ENCODE measurements around the gene METRNL.
"Not testable (repeated sequence)": the region's sequence is repeated elsewhere in the genome, so short reads cannot be mapped to it uniquely, and the experiment has no call there.

DNA sequence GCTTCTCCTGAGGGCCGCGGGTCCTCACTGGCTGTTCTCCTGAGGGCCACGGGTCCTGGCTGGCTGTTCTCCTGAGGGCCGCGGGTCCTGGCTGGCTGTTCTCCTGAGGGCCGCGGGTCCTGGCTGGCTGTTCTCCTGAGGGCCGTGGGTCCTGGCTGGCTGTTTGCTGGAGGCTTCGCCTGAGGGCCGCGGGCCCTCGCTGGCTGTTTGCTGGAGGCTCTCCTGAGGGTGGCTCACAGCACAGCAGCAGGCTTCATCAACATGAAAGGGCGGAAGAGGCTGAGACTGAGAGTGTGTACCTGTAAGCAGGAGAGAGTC, 60.8 kb downstream of the METRNL start:
- TF ChIP-seq, protein P1, sequence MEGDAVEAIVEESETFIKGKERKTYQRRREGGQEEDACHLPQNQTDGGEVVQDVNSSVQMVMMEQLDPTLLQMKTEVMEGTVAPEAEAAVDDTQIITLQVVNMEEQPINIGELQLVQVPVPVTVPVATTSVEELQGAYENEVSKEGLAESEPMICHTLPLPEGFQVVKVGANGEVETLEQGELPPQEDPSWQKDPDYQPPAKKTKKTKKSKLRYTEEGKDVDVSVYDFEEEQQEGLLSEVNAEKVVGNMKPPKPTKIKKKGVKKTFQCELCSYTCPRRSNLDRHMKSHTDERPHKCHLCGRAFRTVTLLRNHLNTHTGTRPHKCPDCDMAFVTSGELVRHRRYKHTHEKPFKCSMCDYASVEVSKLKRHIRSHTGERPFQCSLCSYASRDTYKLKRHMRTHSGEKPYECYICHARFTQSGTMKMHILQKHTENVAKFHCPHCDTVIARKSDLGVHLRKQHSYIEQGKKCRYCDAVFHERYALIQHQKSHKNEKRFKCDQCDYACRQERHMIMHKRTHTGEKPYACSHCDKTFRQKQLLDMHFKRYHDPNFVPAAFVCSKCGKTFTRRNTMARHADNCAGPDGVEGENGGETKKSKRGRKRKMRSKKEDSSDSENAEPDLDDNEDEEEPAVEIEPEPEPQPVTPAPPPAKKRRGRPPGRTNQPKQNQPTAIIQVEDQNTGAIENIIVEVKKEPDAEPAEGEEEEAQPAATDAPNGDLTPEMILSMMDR (IDR thresholded peaks at IDR 0.05): not testable (repeated sequence)
- TF ChIP-seq ZFX (IDR thresholded peaks at IDR 0.05; ENCODE audit: borderline replicate concordance): not testable (repeated sequence)

Measured in 22Rv1 (cell line).